Heart left ventricle (tissue), 16 donors: ENCODE data around the gene LENG9. TPM values are rescaled to one million over a fixed set of nuclear protein-coding genes. Genes with fewer than 3 reads are reported as not detected.
A peak's percentile ranks its signal among the peaks of the same experiment; 100 is the strongest.

ENCODE experiments used
- ATAC-seq, 4 donors: fragments of 200-7000 bp; cut with Tn5 transposase; one replicate each; pipeline ENCODE4 v1.9.1; 2020 to 2022; ENCODE audit warnings: moderate library complexity in 4 of 4, mild to moderate bottlenecking in 3 of 4, moderate number of reproducible peaks in 1 of 4
- DNase-seq, 5 donors: peaks; one replicate each; pipeline ENCODE4 v3.0.0-alpha.2; 2020
- H3K27ac ChIP-seq, 12 donors: fragments of 200-600 bp; sonication (generic) in 4 of 12; one replicate each; pipeline versions ENCODE4 v1.5.0 to v1.8.0; 2016 to 2022; ENCODE audit warnings: mild to moderate bottlenecking in 2 of 12
- H3K27me3 ChIP-seq, 9 donors: fragments of 200-600 bp; sonication (generic) in 2 of 9; one replicate each; pipeline versions ENCODE4 v1.5.1 to v1.8.0; 2016 to 2022; ENCODE audit warnings: mild to moderate bottlenecking in 3 of 9
- H3K36me3 ChIP-seq, 9 donors: fragments of 200-600 bp; sonication (generic) in 2 of 9; one replicate each; pipeline versions ENCODE4 v1.5.0 to v1.8.0; 2018 to 2022; ENCODE audit warnings: mild to moderate bottlenecking in 2 of 9
- H3K4me1 ChIP-seq, 12 donors: fragments of 200-600 bp; sonication (generic) in 4 of 12; one replicate each; pipeline versions ENCODE4 v1.5.0 to v1.8.0; 2016 to 2022; ENCODE audit warnings: mild to moderate bottlenecking in 3 of 12
- H3K4me3 ChIP-seq, 12 donors: fragments of 200-600 bp; sonication (generic) in 4 of 12; one replicate each; pipeline versions ENCODE4 v1.5.0 to v1.8.0; 2017 to 2022; ENCODE audit warnings: mild to moderate bottlenecking in 9 of 12, moderate library complexity in 4 of 12
- H3K9me3 ChIP-seq, 12 donors: fragments of 200-600 bp; sonication (generic) in 4 of 12; one replicate each; pipeline versions ENCODE4 v1.5.0 to v1.8.0; 2016 to 2022; ENCODE audit warnings: mild to moderate bottlenecking in 1 of 12
- POLR2A ChIP-seq, 2 donors: fragments of 450-650 bp; IDR thresholded peaks; one replicate each; pipeline ENCODE4 v1.6.1; 2017; ENCODE audit warnings: antibody characterized with exemption in 2 of 2, mild to moderate bottlenecking in 2 of 2, moderate library complexity in 2 of 2
- WGBS, 4 donors: extraction: QIAGEN DNeasy Blood & Tissue Kit in 2 of 4; methylation state at CpG; one replicate each; pipeline versions ENCODE4 v1.1.5 to v1.1.7; 2013 to 2018; 5-methylcytosine and 5-hydroxymethylcytosine counted together
- intact Hi-C, 10 donors: fragments of 100-400 bp; cut with DNase I; formaldehyde crosslinking; loops; one replicate each; pipeline versions ENCODE4 v1.11.1 to v1.14.2; 2022
- polyA plus RNA-seq, 2 donors: library from polyadenylated mRNA; stranded (reverse); fragments of 200-250 nt; gene quantifications; one replicate each; pipeline ENCODE4 v1.2.3, GENCODE V29; 2013
- total RNA-seq, 9 donors: library from RNA; depleted of rRNA in 2 of 9; stranded (reverse); fragments of >200 nt in 2 of 9; fragmentation: NEBNext Ultra II Directional in 3 of 9; extraction: Animal tissue kit (Norgen Biotek cat#: 25700) in 3 of 9; gene quantifications; one replicate each; pipeline versions ENCODE4 v1.1.0 to v1.2.4, GENCODE V29; 2016 to 2023
- TF ChIP-seq, protein P1 (sequence below), 12 donors: fragments of 200-600 bp; sonication (generic) in 4 of 12; IDR thresholded peaks; one replicate each; pipeline versions ENCODE4 v1.5.0 to v1.8.0; 2018 to 2022; ENCODE audit warnings: antibody characterized with exemption in 12 of 12, mild to moderate bottlenecking in 5 of 12
- donor health status: ischemic (EF 13 %, LVEDD 7.1; RV severe dilation, severe dysfunction).
- donor health status: healthy with polysubstance abuse.
- donor health status: DM: no; HTN: yes; CAD: no.
- donor health status: DM: no; HTN: no; CAD: no.
- donor health status: ischemic (EF 25% LVEDD 6.9; RV normal size, moderate dysfunction).
- donor health status: ischemic (EF 25% LVEDD 5.7; RV mildly dilated, moderate dysfunction).
- donor health status: healthy.
- donor health status: DM: yes; HTN: yes; CAD: no.
- donor health status: ischemic (EF 35%, LVEDD 5.7; RV mildly dilated, moderate dysfunction).
- donor health status: nonischemic (EF 11% LVEDD 7.7; RV severe dilation, severe dysfunction).
- donor health status: DM: yes; HTN: yes; CAD: no.
- donor health status: PGD.
- donor health status: ischemic (EF 29% LVEDD 5.4; RV normal size, mild dysfunction).
- donor health status: nonischemic (EF 23%, LVEDD 6.1; RV moderate dilation, normal function).

Gene LENG9
- total and polyA plus RNA-seq, 11 donors, result 1.4 to 4.1 (median 2.1) TPM

GRCh38 chr19:54429545-54430227 is 33.9 kb downstream of the LENG9 start:
- Histone ChIP-seq H3K36me3 (no peaks in the 10 kb centered on the region), H3K9me3 (no peaks in the 10 kb centered on the region), H3K27me3 (peaks cover 6 to 58% (median 19%) of the 10 kb centered on the region in 9 donors), H3K4me3 (no peak overlapping the region), H3K4me1 (peaks cover 0 to 28% (median 16%) of the 10 kb centered on the region in 12 donors), H3K27ac (peak overlapping the region in 1 of 12 donors; percentile 37)
- intact Hi-C loops, result no loop called here
- no peak for TF ChIP-seq POLR2A (IDR thresholded peaks at IDR 0.05)
- DNase-seq, result no peak
- ATAC-seq, result peak in 2 of 4 donors; percentile 3 to 4
- WGBS, 4 donors, result 51 to 59% (median 54%) methylated on average over 8 to 13 of the region's 13 CpGs

GRCh38 chr19:54429176-54429495 is 34.4 kb downstream of the LENG9 start:
- no peak for ATAC-seq
- Histone ChIP-seq H3K9me3 (no peaks in the 10 kb centered on the region), H3K4me1 (peaks cover 0 to 23% (median 14%) of the 10 kb centered on the region in 12 donors), H3K4me3 (no peak overlapping the region), H3K27ac (no peak overlapping the region), H3K27me3 (peaks cover 6 to 61% (median 19%) of the 10 kb centered on the region in 9 donors), H3K36me3 (no peaks in the 10 kb centered on the region)
- TF ChIP-seq POLR2A (IDR thresholded peaks at IDR 0.05), result no peak
- TF ChIP-seq, protein P1, sequence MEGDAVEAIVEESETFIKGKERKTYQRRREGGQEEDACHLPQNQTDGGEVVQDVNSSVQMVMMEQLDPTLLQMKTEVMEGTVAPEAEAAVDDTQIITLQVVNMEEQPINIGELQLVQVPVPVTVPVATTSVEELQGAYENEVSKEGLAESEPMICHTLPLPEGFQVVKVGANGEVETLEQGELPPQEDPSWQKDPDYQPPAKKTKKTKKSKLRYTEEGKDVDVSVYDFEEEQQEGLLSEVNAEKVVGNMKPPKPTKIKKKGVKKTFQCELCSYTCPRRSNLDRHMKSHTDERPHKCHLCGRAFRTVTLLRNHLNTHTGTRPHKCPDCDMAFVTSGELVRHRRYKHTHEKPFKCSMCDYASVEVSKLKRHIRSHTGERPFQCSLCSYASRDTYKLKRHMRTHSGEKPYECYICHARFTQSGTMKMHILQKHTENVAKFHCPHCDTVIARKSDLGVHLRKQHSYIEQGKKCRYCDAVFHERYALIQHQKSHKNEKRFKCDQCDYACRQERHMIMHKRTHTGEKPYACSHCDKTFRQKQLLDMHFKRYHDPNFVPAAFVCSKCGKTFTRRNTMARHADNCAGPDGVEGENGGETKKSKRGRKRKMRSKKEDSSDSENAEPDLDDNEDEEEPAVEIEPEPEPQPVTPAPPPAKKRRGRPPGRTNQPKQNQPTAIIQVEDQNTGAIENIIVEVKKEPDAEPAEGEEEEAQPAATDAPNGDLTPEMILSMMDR (IDR thresholded peaks at IDR 0.05), result no peak
- no peak for DNase-seq
- intact Hi-C loops, result no loop called here
- 51 to 63% (median 58%) methylated on average over 6 to 8 of the region's 8 CpGs for WGBS, 4 donors

GRCh38 chr19:54428323-54429175 is 35.0 kb downstream of the LENG9 start:
- peaks cover 6 to 67% (median 19%) of the 10 kb centered on the region in 9 donors for H3K27me3 ChIP-seq
- 68 to 79% (median 76%) methylated on average over 8 to 11 of the region's 11 CpGs for WGBS, 4 donors
- DNase-seq (no peak), ATAC-seq (no peak)
- H3K9me3 ChIP-seq, result no peaks in the 10 kb centered on the region
- intact Hi-C loops, result no loop called here
- TF ChIP-seq, protein P1 (IDR thresholded peaks at IDR 0.05), result no peak
- no peak for TF ChIP-seq POLR2A (IDR thresholded peaks at IDR 0.05)
- no peak overlapping the region for H3K4me3 ChIP-seq
- H3K4me1 ChIP-seq, result peaks cover 0 to 20% (median 14%) of the 10 kb centered on the region in 12 donors
- no peak overlapping the region for H3K27ac ChIP-seq
- H3K36me3 ChIP-seq, result no peaks in the 10 kb centered on the region

DNA sequence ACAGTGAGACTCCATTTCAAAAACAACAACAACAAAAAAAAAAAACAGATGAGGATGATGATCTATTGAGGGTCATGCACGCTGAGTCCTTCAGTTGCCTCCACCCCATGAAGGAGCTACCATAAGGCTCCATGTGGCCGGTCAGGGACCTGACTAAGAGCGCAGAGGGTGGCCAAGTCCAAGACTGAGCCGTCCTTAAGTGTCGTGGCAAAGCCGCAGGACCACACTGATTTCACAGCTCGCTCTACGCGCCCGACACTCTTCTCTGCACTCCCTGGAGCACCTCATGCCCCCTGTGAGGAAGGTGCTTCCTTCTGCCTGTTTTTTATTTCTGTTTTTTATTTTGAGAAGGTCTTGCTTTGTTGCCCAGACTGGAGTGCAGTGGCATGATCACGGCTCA is 36.0 kb downstream of the LENG9 start:
- TF ChIP-seq, protein P1 (IDR thresholded peaks at IDR 0.05), result no peak
- no peak for TF ChIP-seq POLR2A (IDR thresholded peaks at IDR 0.05)
- intact Hi-C loops, result no loop called here
- Histone ChIP-seq H3K9me3 (no peaks in the 10 kb centered on the region), H3K4me3 (no peak overlapping the region), H3K36me3 (no peaks in the 10 kb centered on the region), H3K27ac (no peak overlapping the region), H3K27me3 (peaks cover 6 to 75% (median 19%) of the 10 kb centered on the region in 9 donors), H3K4me1 (peaks cover 0 to 20% (median 14%) of the 10 kb centered on the region in 12 donors)
- 83 to 87% (median 85%) methylated on average over 11 of the region's 11 CpGs for WGBS, 4 donors
- no peak for ATAC-seq
- no peak for DNase-seq
